Measurements from ENCODE around the gene TREML4. TPM values are rescaled to one million over a fixed set of nuclear protein-coding genes. Genes with fewer than 3 reads are reported as not detected.

TREML4 gene
- total and polyA plus RNA-seq, 2 of the 8 experiments (the other 6 are each of a cell fraction or from before 2014, with no cell fraction given): not detected

- TF ChIP-seq EGR1 (IDR thresholded peaks at IDR 0.05; ENCODE audit: borderline replicate concordance, low read depth, low read length) (no peak), RXRA (IDR thresholded peaks at IDR 0.05; ENCODE audit: insufficient read depth, low read depth, low read length) (no peak), BRCA1 (IDR thresholded peaks at IDR 0.05; ENCODE audit: low read depth, low read length) (no peak)
These were observed 41.0 kb downstream of the TREML4 start (continued) for GRCh38 chr6:41269166-41269565.
